Gastrocnemius medialis (tissue), 4 donors: ENCODE data around the gene KLHL13. TPM values are rescaled to one million over a fixed set of nuclear protein-coding genes. Genes with fewer than 3 reads are reported as not detected.
"Not testable (repeated sequence)": the region's sequence is repeated elsewhere in the genome, so short reads cannot be mapped to it uniquely, and the experiment has no call there.

Experiments
- ATAC-seq, 2 donors: fragments of 150-250 bp; one replicate each; pipeline ENCODE4 v1.9.1; 2016
- DNase-seq, 2 donors: peaks; one replicate each; pipeline ENCODE4 v3.0.0-alpha.2; 2019
- H3K27ac ChIP-seq, 4 donors: fragments of 200-600 bp; sonication (generic); 1 replicate in 1 of 4; 2 replicates in 3 of 4; pipeline ENCODE4 v1.5.1; 2016 to 2018; ENCODE audit warnings: mild to moderate bottlenecking in 2 of 4, moderate library complexity in 1 of 4
- H3K27me3 ChIP-seq, 3 donors: fragments of 200-600 bp; sonication (generic) in 2 of 3; 1 replicate in 1 of 3; 2 replicates in 2 of 3; pipeline versions ENCODE4 v1.5.1 to v1.6.0; 2016 to 2019; ENCODE audit warnings: mild to moderate bottlenecking in 1 of 3, moderate library complexity in 1 of 3
- H3K36me3 ChIP-seq, 2 donors: fragments of 200-600 bp; sonication (generic) in 1 of 2; one replicate each; pipeline ENCODE4 v1.5.1; 2017 to 2018
- H3K4me1 ChIP-seq, 2 donors: fragments of 200-600 bp; sonication (generic) in 1 of 2; one replicate each; pipeline ENCODE4 v1.5.1; 2016 to 2017; ENCODE audit warnings: mild to moderate bottlenecking in 2 of 2
- H3K4me3 ChIP-seq, 4 donors: fragments of 200-600 bp; sonication (generic) in 3 of 4; 1 replicate in 1 of 4; 2 replicates in 3 of 4; pipeline ENCODE4 v1.5.1; 2016 to 2019; ENCODE audit warnings: mild to moderate bottlenecking in 2 of 4
- H3K9me3 ChIP-seq, 3 donors: fragments of 200-600 bp; sonication (generic) in 2 of 3; 1 replicate in 1 of 3; 2 replicates in 2 of 3; pipeline ENCODE4 v1.5.1; 2016 to 2019
- CTCF ChIP-seq, 5 experiments: fragments of 450-650 bp in 3 of 5; fragments of 200-600 bp in 2 of 5; sonication (generic) in 2 of 5; IDR thresholded peaks in 4 of 5; conservative IDR thresholded peaks in 1 of 5; 1 replicate in 4 of 5; 2 replicates in 1 of 5; pipeline ENCODE4 v1.5.1; 2016 to 2019; ENCODE audit warnings: antibody characterized with exemption in 5 of 5, mild to moderate bottlenecking in 3 of 5, moderate library complexity in 3 of 5
- POLR2A ChIP-seq, 2 donors: fragments of 450-650 bp; IDR thresholded peaks; one replicate each; pipeline ENCODE4 v1.6.1; 2017; ENCODE audit warnings: antibody characterized with exemption in 2 of 2, mild to moderate bottlenecking in 2 of 2, moderate library complexity in 2 of 2
- in situ Hi-C, 4 donors: fragments of 200-750 bp; cut with MboI; loops; one replicate each; pipeline versions ENCODE4 v1.15.0 to v1.8.0; 2017; ENCODE audit warnings: low sequenced_read_pairs in 4 of 4
- intact Hi-C: fragments of 100-400 bp; cut with DNase I; formaldehyde crosslinking; loops from one replicate; pipeline ENCODE4 v1.15.1; 2023; ENCODE audit warnings: low total_unique reads
- total RNA-seq, 4 donors: library from RNA; depleted of rRNA; stranded (reverse); fragments of >200 nt; gene quantifications; one replicate each; pipeline versions ENCODE4 v1.1.0 to v1.2.3, GENCODE V29; 2016

The KLHL13 gene
- total RNA-seq, 4 donors from 2014 or later: 0.87 to 3.4 (median 1.0) TPM

GRCh38 chrX:117957128-117957527 is 159.5 kb downstream of the KLHL13 start:
- ATAC-seq: no peak
- no peak for TF ChIP-seq CTCF (IDR thresholded peaks at IDR 0.05 in 4 of 5, conservative IDR thresholded peaks at IDR 0.05 in 1 of 5)
- no peak for TF ChIP-seq POLR2A (IDR thresholded peaks at IDR 0.05)
- Histone ChIP-seq H3K9me3 (no peaks in the 10 kb centered on the region), H3K27ac (no peak overlapping the region), H3K36me3 (no peaks in the 10 kb centered on the region), H3K4me1 (no peaks in the 10 kb centered on the region), H3K4me3 (no peak overlapping the region), H3K27me3 (no peaks in the 10 kb centered on the region)
- in situ Hi-C loops: no loop called here
- no peak for DNase-seq
- intact Hi-C loops: no loop called here

- H3K27me3 ChIP-seq, H3K4me3 ChIP-seq, ATAC-seq, intact Hi-C loops, in situ Hi-C loops, H3K4me1 ChIP-seq, H3K9me3 ChIP-seq, H3K27ac ChIP-seq, DNase-seq, H3K36me3 ChIP-seq: not testable (repeated sequence)
Observed at GRCh38 chrX:117939296-117939695, 177.3 kb downstream of the KLHL13 start.

- Histone ChIP-seq H3K4me3 (no peak overlapping the region), H3K36me3 (no peaks in the 10 kb centered on the region), H3K27ac (no peak overlapping the region), H3K9me3 (peaks cover 0 to 3% (median 0%) of the 10 kb centered on the region in 3 donors), H3K4me1 (no peaks in the 10 kb centered on the region), H3K27me3 (no peaks in the 10 kb centered on the region)
- DNase-seq (no peak), ATAC-seq (no peak)
- intact Hi-C loops (no loop called here), in situ Hi-C loops (no loop called here)
- TF ChIP-seq CTCF (IDR thresholded peaks at IDR 0.05 in 4 of 5, conservative IDR thresholded peaks at IDR 0.05 in 1 of 5): no peak
- TF ChIP-seq POLR2A (IDR thresholded peaks at IDR 0.05): no peak
Observed at GRCh38 chrX:117936118-117936517, 180.5 kb downstream of the KLHL13 start.

GRCh38 chrX:117930116-117930515 is 186.5 kb downstream of the KLHL13 start:
- ATAC-seq, intact Hi-C loops, in situ Hi-C loops: not testable (repeated sequence)

GRCh38 chrX:117919755-117920154 is 196.9 kb downstream of the KLHL13 start:
- no peak for DNase-seq
- no peak for ATAC-seq
- intact Hi-C loops: no loop called here
- H3K27me3 ChIP-seq: no peaks in the 10 kb centered on the region
- H3K36me3 ChIP-seq: no peaks in the 10 kb centered on the region
- H3K27ac ChIP-seq: no peak overlapping the region
- in situ Hi-C loops: no loop called here
- H3K9me3 ChIP-seq: no peaks in the 10 kb centered on the region
- no peak overlapping the region for H3K4me3 ChIP-seq
- H3K4me1 ChIP-seq: no peaks in the 10 kb centered on the region
- TF ChIP-seq POLR2A (IDR thresholded peaks at IDR 0.05) (no peak), CTCF (IDR thresholded peaks at IDR 0.05 in 4 of 5, conservative IDR thresholded peaks at IDR 0.05 in 1 of 5) (no peak)

More at GRCh38 chrX:117930116-117930515, 186.5 kb downstream of the KLHL13 start:
- not testable (repeated sequence) for H3K4me1 ChIP-seq, H3K27me3 ChIP-seq, H3K36me3 ChIP-seq, H3K27ac ChIP-seq, H3K4me3 ChIP-seq, H3K9me3 ChIP-seq, DNase-seq

GRCh38 chrX:117910216-117910615 is 206.4 kb downstream of the KLHL13 start:
- no peaks in the 10 kb centered on the region for H3K36me3 ChIP-seq

More at GRCh38 chrX:117910216-117910615, 206.4 kb downstream of the KLHL13 start:
- H3K4me3 ChIP-seq: no peak overlapping the region
- H3K27me3 ChIP-seq: no peaks in the 10 kb centered on the region
- in situ Hi-C loops (no loop called here), intact Hi-C loops (no loop called here)
- ATAC-seq (no peak), DNase-seq (no peak)
- H3K4me1 ChIP-seq: no peaks in the 10 kb centered on the region
- TF ChIP-seq CTCF (IDR thresholded peaks at IDR 0.05 in 4 of 5, conservative IDR thresholded peaks at IDR 0.05 in 1 of 5): no peak
- TF ChIP-seq POLR2A (IDR thresholded peaks at IDR 0.05): no peak
- H3K27ac ChIP-seq: no peak overlapping the region
- H3K9me3 ChIP-seq: no peaks in the 10 kb centered on the region
